ENCODE measurements around the gene NR1D2.
"Not testable (repeated sequence)": the region's sequence is repeated elsewhere in the genome, so short reads cannot be mapped to it uniquely, and the experiment has no call there.

Gene NR1D2

GRCh38 chr3:24005669-24006068, 60.6 kb downstream of the NR1D2 start:
- no peak for DNase-seq (ENCODE audit: low spot score)

GRCh38 chr3:24010834-24011233, 65.7 kb downstream of the NR1D2 start:
- not testable (repeated sequence) for DNase-seq (ENCODE audit: low spot score)

GRCh38 chr3:24012589-24013269, 67.6 kb downstream of the NR1D2 start:
- DNase-seq (ENCODE audit: low spot score) = no peak

- no peak for DNase-seq (ENCODE audit: low spot score)
Measured at GRCh38 chr3:24017305-24017704, 72.2 kb downstream of the NR1D2 start.

GRCh38 chr3:24018784-24019570, 73.9 kb downstream of the NR1D2 start:
- no peak for DNase-seq (ENCODE audit: low spot score)

- no peak for DNase-seq (ENCODE audit: low spot score)
Measured at GRCh38 chr3:24019585-24019984, 74.5 kb downstream of the NR1D2 start.

- DNase-seq (ENCODE audit: low spot score) = no peak
Measured at GRCh38 chr3:24020036-24020691, 75.1 kb downstream of the NR1D2 start.

- DNase-seq (ENCODE audit: low spot score) = no peak
Measured at GRCh38 chr3:24023197-24023596, 78.1 kb downstream of the NR1D2 start.

- DNase-seq (ENCODE audit: low spot score) = no peak
Measured at GRCh38 chr3:24025805-24026204, 80.7 kb downstream of the NR1D2 start.

GRCh38 chr3:24026665-24027064, 81.6 kb downstream of the NR1D2 start:
- DNase-seq (ENCODE audit: low spot score) = not testable (repeated sequence)

GRCh38 chr3:24027946-24028345, 82.9 kb downstream of the NR1D2 start:
- DNase-seq (ENCODE audit: low spot score) = no peak
